NCI-H69 (cell line): ENCODE data around the gene CHIC2.
"Not testable (repeated sequence)": the region's sequence is repeated elsewhere in the genome, so short reads cannot be mapped to it uniquely, and the experiment has no call there.

Experiments
- DNase-seq: peaks from one replicate; lab custom pipeline; 2025; lab: John Stamatoyannopoulos, UW

Gene CHIC2

GRCh38 chr4:54061067-54061466, 3.3 kb downstream of the CHIC2 start:
- no peak for DNase-seq

DNA sequence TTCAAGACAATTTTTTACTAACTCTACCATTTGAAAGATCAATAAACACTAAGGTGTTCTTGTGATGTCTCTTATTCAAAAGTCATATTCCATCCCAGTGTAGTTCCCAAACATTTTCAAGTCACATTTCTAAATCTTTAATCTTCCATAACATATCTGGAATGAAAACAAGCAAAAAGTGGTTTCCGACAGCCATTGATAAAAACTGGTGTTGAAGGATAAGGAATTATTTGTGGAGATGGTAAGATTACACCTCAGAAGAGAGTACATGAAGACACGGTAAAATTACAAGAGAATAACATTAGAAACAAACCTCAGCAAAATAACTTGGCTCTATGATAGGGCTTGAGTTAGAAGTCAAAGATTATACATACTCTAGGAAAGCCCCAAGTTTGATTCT, 4.3 kb downstream of the CHIC2 start:
- DNase-seq, result no peak

- no peak for DNase-seq
Measured at GRCh38 chr4:54058171-54058570, 6.2 kb downstream of the CHIC2 start.

GRCh38 chr4:54056360-54056759, 8.0 kb downstream of the CHIC2 start:
- DNase-seq, result no peak

DNA sequence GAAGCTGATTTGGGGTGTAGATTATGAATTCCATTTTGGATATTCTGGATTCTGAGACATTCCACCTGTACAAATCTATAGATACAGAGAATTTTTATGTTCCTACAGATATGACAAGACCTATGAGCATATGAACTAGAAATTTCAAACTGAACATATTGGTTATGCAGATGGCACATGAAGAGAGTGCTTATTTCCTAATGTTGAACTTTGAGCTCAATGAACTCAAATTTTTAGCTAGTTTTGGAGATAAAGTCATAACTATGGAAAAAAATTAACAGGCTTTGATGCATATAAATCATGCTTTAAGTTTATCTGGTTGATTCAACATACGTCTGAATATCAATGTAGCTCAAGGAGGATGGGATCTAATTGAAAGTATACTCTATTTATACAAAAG, 8.9 kb downstream of the CHIC2 start:
- DNase-seq, result no peak

DNA sequence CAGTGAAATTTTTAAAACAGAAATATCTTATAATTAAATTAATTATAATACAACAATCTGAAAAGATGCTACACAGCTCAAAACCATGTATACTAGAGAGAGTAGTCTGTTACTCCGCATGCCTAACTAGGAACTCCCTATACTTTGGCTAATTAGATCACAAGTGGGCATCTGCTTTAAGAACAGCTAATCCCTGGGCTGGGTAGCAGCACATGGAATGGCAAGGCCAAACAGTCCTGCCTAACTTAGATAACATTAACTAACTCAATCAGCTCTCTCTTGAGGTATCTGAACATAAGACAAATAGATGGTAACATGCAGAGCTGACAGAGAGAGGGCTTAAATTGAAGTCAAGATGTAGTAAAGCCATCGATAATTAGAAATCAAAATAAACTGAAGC, 9.9 kb downstream of the CHIC2 start:
- DNase-seq, result no peak

- DNase-seq, result not testable (repeated sequence)
Measured at GRCh38 chr4:54053322-54053721, 11.1 kb downstream of the CHIC2 start.

DNA sequence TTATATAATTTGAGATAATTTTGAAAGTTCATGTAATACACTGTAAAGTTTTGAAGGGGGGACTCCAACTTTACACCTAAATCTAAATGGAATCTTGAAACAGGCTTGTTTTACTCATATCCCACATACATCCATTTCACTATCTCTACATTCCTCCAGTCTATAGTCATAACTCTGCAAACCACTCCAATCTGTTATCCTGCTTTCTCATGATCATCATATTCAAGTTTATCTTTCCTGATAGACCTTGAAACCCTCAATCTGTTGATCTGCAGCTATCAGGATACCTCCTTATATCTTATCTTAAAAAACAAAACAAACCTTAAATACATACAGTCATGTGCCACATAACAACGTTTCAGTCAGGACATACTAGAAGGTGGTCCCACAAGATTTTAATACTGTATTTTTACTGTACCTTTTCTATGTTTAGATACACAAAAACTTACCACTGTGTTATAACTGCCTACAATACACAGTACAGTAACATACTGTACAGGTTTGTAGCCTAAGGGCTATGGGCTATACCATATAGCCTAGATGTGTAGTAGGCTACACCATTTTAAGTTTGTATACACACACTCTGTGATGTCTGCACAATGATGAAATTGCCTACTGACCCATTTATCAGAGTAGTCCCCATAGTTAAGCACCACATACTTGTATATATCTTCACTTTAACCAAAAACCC, 14.0 kb downstream of the CHIC2 start:
- DNase-seq, result no peak

DNA sequence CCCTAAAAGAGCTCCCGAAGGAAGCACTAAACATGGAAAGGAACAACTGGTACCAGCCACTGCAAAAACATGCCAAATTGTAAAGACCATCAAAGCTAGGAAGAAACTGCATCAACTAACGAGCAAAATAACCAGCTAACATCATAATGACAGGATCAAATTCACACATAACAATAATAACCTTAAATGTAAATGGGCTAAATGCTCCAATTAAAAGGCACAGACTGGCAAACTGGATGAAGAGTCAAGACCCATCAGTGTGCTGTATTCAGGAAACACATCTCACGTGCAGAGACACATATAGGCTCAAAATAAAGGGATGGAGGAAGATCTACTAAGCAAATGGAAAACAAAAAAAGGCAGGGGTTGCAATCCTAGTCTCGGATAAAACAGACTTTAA, 20.8 kb downstream of the CHIC2 start:
- DNase-seq, result not testable (repeated sequence)

GRCh38 chr4:54041933-54042332, 22.5 kb downstream of the CHIC2 start:
- DNase-seq, result no peak

DNA sequence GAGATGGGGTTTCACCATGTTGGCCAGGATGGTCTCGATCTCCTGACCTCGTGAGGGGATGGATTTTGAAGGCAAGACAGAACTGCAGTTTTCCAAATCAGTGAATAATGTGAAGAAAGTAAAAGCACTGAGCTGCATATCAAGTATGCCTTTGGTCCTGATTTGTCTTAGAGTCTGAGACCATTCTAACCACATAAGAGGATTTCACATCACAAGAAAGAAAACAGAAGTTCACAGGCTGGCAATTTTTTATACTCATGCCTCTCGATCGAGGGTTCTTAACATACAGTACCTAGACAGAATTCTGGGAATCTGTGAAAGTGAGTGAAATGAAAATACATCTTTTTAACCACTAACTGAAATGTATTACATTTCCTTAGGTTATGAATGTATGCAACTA, 23.3 kb downstream of the CHIC2 start:
- no peak for DNase-seq

DNA sequence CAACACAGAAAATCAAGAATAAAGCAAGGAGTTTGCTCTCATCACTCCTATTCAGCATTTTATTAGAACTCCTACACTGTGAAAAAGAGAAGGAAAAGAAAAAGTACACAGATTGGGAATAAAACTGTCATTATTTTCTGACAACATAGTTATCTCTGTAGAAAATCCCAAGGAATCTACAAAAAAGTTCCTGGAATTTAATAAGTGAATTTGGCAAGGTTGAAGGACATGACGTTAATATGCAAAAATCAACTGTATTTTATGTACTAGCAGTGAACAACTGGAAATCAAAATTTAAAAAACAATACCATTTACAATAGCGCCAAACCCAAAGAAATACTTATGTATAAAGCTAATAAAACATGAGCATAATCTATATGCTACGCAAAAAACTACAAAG, 26.3 kb downstream of the CHIC2 start:
- DNase-seq, result no peak

DNA sequence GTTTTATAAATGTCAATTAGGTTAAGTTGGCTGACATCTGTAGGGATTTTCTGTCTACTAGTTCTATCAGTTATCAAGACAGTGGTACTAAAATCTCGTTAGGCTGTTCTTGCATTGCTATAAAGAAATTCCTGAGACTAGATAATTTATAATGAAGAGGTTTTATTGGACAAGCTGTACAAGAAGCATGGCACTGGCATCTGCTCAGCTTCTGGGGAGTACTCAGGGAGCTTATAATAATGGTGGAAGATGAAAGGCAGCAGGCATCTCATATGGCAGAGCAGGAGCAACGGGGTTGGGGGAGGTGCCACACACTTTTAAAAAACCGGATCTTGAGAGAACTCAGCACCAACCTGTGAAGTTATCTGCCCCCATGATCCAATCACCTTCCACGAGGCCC, 28.2 kb downstream of the CHIC2 start:
- no peak for DNase-seq

- DNase-seq, result peak; percentile 33
Measured at GRCh38 chr4:54032558-54033135, 31.8 kb downstream of the CHIC2 start.

DNA sequence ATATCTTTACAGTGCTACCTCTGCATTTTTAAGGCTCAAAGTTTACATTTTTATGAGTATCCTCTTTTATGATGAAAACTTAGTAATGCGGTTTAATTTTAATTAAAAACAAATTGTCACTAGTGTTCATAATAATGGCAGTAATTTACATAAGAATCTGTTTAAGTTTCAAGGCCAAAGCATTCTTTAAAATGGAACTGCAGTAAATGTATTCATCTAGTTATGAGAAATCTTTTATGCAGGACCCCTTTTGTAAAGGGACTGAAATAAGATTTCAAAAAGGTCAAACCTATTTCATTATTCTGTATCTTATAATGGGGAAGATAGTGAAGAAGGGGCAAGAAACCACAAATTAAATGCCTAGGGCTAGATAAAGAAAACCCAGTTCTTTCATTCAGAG, 37.1 kb downstream of the CHIC2 start:
- DNase-seq, result no peak

DNA sequence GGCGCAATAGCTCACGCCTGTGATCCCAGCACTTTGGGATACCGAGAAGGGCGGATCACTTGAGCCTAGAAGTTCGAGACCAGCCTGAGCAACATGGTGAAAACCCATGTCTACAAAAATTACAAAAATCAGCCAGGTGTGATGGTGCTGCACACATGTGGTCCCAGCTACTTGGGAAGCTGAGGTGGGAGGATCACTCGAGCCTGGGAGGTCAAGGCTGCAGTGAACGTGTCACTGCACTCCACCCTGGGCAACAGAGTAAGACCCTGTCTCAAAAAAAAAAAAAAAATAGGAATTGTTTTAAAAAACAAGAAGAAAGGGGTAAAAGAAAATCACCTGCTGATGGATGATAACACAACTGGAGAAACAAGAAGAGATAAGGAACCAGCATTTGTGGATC, 38.8 kb downstream of the CHIC2 start:
- no peak for DNase-seq

GRCh38 chr4:54023019-54023418, 41.4 kb downstream of the CHIC2 start:
- DNase-seq, result not testable (repeated sequence)

DNA sequence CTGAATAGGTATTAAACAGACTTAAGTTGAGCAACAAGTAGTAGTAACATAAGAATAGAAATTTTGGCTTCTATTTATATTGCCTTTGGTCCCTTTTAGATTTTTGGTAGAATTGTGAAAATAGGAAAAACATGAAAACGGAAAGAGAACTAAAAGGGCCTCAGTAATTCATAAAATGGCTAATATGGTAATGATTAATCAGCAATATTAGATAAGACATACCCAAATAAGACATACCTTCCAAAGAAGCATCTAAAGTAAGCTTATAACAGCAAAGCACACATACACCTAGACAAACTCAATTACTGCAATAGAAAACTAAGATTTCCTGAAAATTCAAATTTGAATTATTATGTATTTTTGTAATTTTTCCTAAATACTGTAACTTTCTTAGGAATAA, 46.4 kb downstream of the CHIC2 start:
- no peak for DNase-seq

- peak; percentile 10 for DNase-seq
Measured at GRCh38 chr4:54017308-54017707, 47.1 kb downstream of the CHIC2 start.

DNA sequence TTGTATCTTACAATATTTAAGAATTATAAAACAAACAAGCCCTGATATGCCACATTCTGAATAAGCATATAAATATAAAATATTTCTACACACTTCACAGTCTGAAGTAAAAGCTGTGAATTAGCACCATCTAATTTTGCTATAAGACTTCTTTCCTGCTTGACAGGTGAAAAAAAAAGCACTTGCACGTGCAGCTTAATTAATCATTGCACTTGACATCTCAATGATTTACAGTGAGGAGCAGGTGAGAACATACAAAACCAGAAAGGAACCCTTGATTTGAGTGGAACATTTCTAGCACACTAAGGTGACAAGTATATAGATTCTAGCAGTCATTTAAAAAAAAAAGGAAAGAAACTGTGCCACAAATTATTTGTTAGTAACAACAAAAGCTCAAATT, 47.9 kb downstream of the CHIC2 start:
- DNase-seq, result peak; percentile 78

DNA sequence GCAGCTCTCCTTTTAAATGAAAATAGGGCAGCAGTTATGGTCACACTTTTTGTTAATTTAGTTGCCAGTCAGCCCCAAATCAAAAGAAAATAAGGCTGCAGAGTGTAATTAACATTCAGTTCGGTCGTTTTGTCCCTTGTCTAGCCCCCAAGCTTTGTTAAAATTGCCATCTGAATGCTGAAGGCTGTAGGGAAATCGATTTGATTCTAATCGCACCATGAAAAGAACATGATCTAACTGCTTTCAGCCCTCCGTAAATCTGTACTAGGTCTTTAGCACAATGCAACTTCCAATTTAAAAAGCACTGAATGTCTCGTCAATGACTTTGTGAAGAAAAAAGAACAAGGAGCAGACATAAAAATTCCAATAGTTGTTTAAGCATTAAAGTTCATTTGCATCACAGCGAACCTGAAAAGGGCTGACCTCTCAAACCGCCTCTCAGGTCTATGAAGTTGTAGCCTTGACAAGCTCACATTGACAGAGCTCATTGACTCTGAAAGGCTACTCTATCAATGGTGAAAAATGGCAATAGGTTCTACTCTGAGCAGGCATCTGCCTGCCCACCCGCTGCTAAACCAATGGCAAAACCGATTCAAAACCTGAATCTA, 48.9 kb downstream of the CHIC2 start:
- DNase-seq, result peak; percentile 73

- DNase-seq, result peak; percentile 26
Measured at GRCh38 chr4:54014666-54015160, 49.7 kb downstream of the CHIC2 start.

DNA sequence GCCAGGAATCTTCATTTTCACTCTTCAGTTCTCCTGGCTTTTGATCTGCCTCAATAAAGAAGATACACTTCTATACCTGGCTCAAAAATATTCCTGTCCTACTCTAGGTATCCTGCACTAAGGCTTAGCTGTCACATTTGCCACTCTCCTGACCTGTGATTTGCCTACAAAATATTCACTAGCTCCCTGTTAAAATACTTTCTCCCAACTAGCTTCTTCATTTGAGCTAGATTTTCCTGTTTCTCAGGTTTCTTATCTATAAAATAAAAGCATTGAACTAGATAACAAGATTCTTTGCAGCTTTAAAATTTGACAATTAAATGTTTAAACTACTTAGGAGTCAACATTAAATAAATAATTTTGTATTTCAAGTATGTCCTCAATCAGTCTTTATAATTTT, 53.2 kb downstream of the CHIC2 start:
- DNase-seq, result no peak

DNA sequence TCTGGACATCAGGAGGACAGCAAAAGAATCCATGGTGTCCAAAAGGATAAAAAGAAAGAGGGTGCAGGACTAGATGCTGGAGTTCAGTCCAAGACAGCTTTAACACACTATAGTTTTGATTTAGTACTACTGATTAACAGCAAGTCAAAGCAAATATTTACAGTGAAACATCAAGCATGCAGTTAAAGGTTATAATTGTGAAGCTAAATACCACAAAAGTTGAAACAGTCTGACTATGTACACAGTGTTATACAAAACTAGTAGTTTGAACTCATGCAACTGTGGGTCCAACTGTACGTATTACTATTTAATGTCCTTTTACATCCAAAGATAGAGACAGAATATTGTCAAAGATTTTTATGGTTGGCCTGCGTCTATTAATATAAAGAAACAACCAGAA, 57.6 kb downstream of the CHIC2 start:
- DNase-seq, result peak; percentile 57
